SK-N-SH (cell line): ENCODE data around the gene WDFY2. TPM values are rescaled to one million over a fixed set of nuclear protein-coding genes. Genes with fewer than 3 reads are reported as not detected.

Source experiments
- CTCF ChIA-PET: fragments of 300-600, 350-600 bp; formaldehyde crosslinking; extraction: SDS; loops from one replicate; lab custom pipeline; 2021; lab: Yijun Ruan, JAX
- POLR2A ChIA-PET: fragments of 350-600 bp; sonication (Branson Sonifier 250); formaldehyde crosslinking; extraction: SDS; loops from one replicate; lab custom pipeline; 2020; ENCODE audit warnings: antibody characterized with exemption, inconsistent platforms; lab: Yijun Ruan, JAX
- DNase-seq: peaks from one replicate; pipeline ENCODE4 v3.0.0; 2012
- H2AFZ ChIP-seq: fragments of 200-600 bp; sonication (generic); 2 replicates; pipeline ENCODE4 v1.8.1; 2016; ENCODE audit warnings: antibody characterized with exemption, mild to moderate bottlenecking, low read depth
- H3F3A ChIP-seq: fragments of 200-600 bp; sonication (generic); replicated peaks from 2 replicates; pipeline ENCODE3; 2016; ENCODE audit warnings: antibody characterized with exemption, mild to moderate bottlenecking; ENCODE audit not compliant: insufficient read depth
- H3K27ac ChIP-seq, 2 experiments: fragments of 200-500 bp in 1 of 2; fragments of 200-600 bp in 1 of 2; sonication (Bioruptor generic) in 1 of 2; sonication (generic), shearing (Covaris generic) in 1 of 2; 2 replicates each; pipeline versions ENCODE4 v1.5.1 to v1.6.1; 2014 to 2016; ENCODE audit warnings: low read depth in 2 of 2, inconsistent platforms in 1 of 2, low read length in 1 of 2, mild to moderate bottlenecking in 1 of 2, mixed read lengths in 1 of 2
- H3K27me3 ChIP-seq: fragments of 200-600 bp; sonication (generic), shearing (Covaris generic); 2 replicates; pipeline ENCODE4 v1.6.1; 2016; ENCODE audit warnings: mixed run types; ENCODE audit not compliant: insufficient read depth
- H3K36me3 ChIP-seq, 2 experiments: fragments of 200-500 bp in 1 of 2; fragments of 200-600 bp in 1 of 2; sonication (Bioruptor generic) in 1 of 2; sonication (generic) in 1 of 2; replicated peaks in 1 of 2; 2 replicates each; pipeline versions ENCODE3 to v1.5.1; 2014 to 2016; ENCODE audit warnings: low read length in 1 of 2, mild to moderate bottlenecking in 1 of 2; ENCODE audit not compliant: insufficient read depth in 2 of 2, control insufficient read depth in 1 of 2
- H3K4me1 ChIP-seq, 2 experiments: fragments of 200-500 bp in 1 of 2; fragments of 200-600 bp in 1 of 2; sonication (Bioruptor generic) in 1 of 2; sonication (generic), shearing (Covaris generic) in 1 of 2; 2 replicates each; pipeline versions ENCODE4 v1.5.1 to v1.6.1; 2014 to 2016; ENCODE audit warnings: low read depth in 1 of 2, low read length in 1 of 2, mixed run types in 1 of 2; ENCODE audit not compliant: insufficient read depth in 2 of 2, control insufficient read depth in 1 of 2
- H3K4me2 ChIP-seq: fragments of 200-600 bp; sonication (generic), shearing (Covaris generic); 2 replicates; pipeline ENCODE4 v1.6.1; 2017; ENCODE audit warnings: mixed run types
- H3K4me3 ChIP-seq, 2 experiments: fragments of 200-500 bp in 1 of 2; fragments of 200-600 bp in 1 of 2; sonication (Bioruptor generic) in 1 of 2; sonication (generic), shearing (Covaris generic) in 1 of 2; 2 replicates each; pipeline versions ENCODE4 v1.5.1 to v1.8.1; 2014 to 2016; ENCODE audit warnings: low read depth in 2 of 2, inconsistent platforms in 1 of 2, low read length in 1 of 2, mild to moderate bottlenecking in 1 of 2, mixed read lengths in 1 of 2, moderate library complexity in 1 of 2
- H3K79me2 ChIP-seq: fragments of 200-600 bp; sonication (generic); 2 replicates; pipeline ENCODE4 v1.8.1; 2017; ENCODE audit warnings: mild to moderate bottlenecking; ENCODE audit not compliant: insufficient read depth
- H3K9ac ChIP-seq: fragments of 200-600 bp; sonication (generic); 2 replicates; pipeline ENCODE4 v1.6.1; 2017; ENCODE audit warnings: mixed run types
- H3K9me2 ChIP-seq: fragments of 200-600 bp; sonication (generic); 2 replicates; pipeline ENCODE4 v1.6.1; 2017; ENCODE audit warnings: mixed run types
- H3K9me3 ChIP-seq: fragments of 200-600 bp; sonication (generic); 2 replicates; pipeline ENCODE4 v1.6.1; 2017; ENCODE audit warnings: mixed run types, mild to moderate bottlenecking, moderate library complexity
- H4K20me1 ChIP-seq: fragments of 200-600 bp; sonication (generic); 2 replicates; pipeline ENCODE4 v1.6.1; 2017; ENCODE audit warnings: mild to moderate bottlenecking, mixed run types; ENCODE audit not compliant: insufficient read depth
- EP300 ChIP-seq, 2 experiments: IDR thresholded peaks; 2 replicates each; pipeline versions ENCODE4 v1.4.0 to v1.6.1; 2012; ENCODE audit warnings: borderline replicate concordance in 1 of 2, low read depth in 1 of 2, low read length in 1 of 2
- FOXJ3 ChIP-seq: sonication (generic); formaldehyde crosslinking; IDR thresholded peaks from 2 replicates; pipeline ENCODE4 v1.5.1; 2020; ENCODE audit warnings: mild to moderate bottlenecking, missing genetic modification reagents
- FOXM1 ChIP-seq: IDR thresholded peaks from 2 replicates; pipeline ENCODE4 v1.4.0; 2012; ENCODE audit warnings: low read depth, mild to moderate bottlenecking
- GATA2 ChIP-seq: sonication (generic); formaldehyde crosslinking; IDR thresholded peaks from 2 replicates; pipeline ENCODE4 v1.5.0; 2020; ENCODE audit warnings: mild to moderate bottlenecking, missing genetic modification reagents
- MXI1 ChIP-seq: IDR thresholded peaks from 2 replicates; pipeline ENCODE4 v1.6.1; 2012; ENCODE audit warnings: mild to moderate bottlenecking, low read depth, low read length, improper control_type of control experiment
- NFIC ChIP-seq: IDR thresholded peaks from 2 replicates; pipeline ENCODE4 v1.4.0; 2012; ENCODE audit warnings: borderline replicate concordance
- RAD21 ChIP-seq: IDR thresholded peaks from 2 replicates; pipeline ENCODE4 v1.6.1; 2012; ENCODE audit warnings: mild to moderate bottlenecking, low read length
- RCOR1 ChIP-seq: fragments of 150-350 bp; IDR thresholded peaks from 2 replicates; pipeline ENCODE4 v1.6.1; 2017; ENCODE audit warnings: antibody characterized with exemption, low read length
- RXRA ChIP-seq: IDR thresholded peaks from 2 replicates; pipeline ENCODE4 v1.4.0; 2012; ENCODE audit warnings: low read depth, mild to moderate bottlenecking, borderline replicate concordance
- SMC3 ChIP-seq: IDR thresholded peaks from 2 replicates; pipeline ENCODE4 v1.6.1; 2012; ENCODE audit warnings: low read depth, low read length, improper control_type of control experiment
- TAF1 ChIP-seq: IDR thresholded peaks from 2 replicates; pipeline ENCODE4 v1.6.1; 2012; ENCODE audit warnings: low read depth, mild to moderate bottlenecking, low read length, moderate library complexity, borderline replicate concordance
- TCF12 ChIP-seq: IDR thresholded peaks from 2 replicates; pipeline ENCODE4 v1.4.0; 2012
- YY1 ChIP-seq: IDR thresholded peaks from 2 replicates; pipeline ENCODE4 v1.4.0; 2012; ENCODE audit warnings: low read depth, mild to moderate bottlenecking
- WGBS: methylation state at CpG from one replicate; pipeline ENCODE4 v1.1.6; 2017; ENCODE audit warnings: low lambda C conversion rate; 5-methylcytosine and 5-hydroxymethylcytosine counted together
- polyA plus RNA-seq, 3 experiments: library from polyadenylated mRNA; depleted of rRNA; stranded (reverse); fragments of >200 nt; gene quantifications; 2 replicates each; pipeline ENCODE4 v1.2.3, GENCODE V29; 2012
- TF ChIP-seq, protein P1 (sequence below): IDR thresholded peaks from 2 replicates; pipeline ENCODE4 v1.4.0; 2012; ENCODE audit warnings: low read depth, borderline replicate concordance
- TF ChIP-seq, protein P2 (sequence below): IDR thresholded peaks from 2 replicates; pipeline ENCODE4; 2012
- TF ChIP-seq, protein P3 (sequence below): IDR thresholded peaks from 2 replicates; pipeline ENCODE4 v1.4.0; 2012; ENCODE audit warnings: low read depth

The WDFY2 gene
- polyA plus RNA-seq, 1 of the 3 experiments (the other 2 are of a cell fraction): 4.1 TPM

DNA sequence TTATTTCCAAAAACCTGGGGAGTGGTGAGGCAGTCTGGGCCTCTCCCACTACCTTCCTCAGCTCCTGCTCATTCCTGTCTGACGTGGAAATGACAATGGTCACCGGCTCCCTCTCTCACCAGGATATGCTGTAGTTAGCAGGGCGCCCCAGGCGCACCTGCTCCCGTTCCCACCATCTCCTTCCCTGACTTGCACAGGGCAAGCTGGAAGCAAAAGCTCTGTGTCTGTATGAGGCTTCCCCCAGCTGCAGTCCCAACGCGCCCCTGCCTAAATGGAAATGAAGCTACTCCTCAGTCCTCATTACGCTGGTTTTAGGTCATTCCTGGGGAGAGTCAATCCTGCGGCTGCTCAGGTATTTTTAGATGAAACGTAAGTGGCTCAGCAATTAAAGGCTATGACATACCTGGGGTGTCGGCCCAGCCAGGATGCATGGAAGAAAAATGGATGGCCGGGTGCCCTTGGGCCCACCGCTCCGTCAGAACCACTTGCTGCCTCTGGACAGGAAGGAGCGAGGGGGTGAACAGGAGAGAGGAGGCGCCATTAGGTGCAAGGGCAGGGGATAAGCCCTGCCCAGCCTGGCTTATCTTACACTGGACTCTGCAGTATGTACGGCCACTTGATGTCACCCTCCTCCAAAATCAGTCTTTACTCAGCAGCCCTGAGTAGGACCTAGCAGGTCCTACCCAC lies 187.3 kb downstream of the WDFY2 start:
- no peaks in the 10 kb centered on the region for H3K79me2 ChIP-seq
- no peak overlapping the region for H3K9ac ChIP-seq
- peaks cover under 1 to 5% of the 10 kb centered on the region in 2 experiments for H3K36me3 ChIP-seq
- ChIA-PET POLR2A (interaction anchor here (0.7 to 1.2 kb wide), 3 partner anchors 8 to 182 kb away, joined by 3 read pairs; no protein-coding TSS in a partner anchor), CTCF (interaction anchor here (1.2 to 4.0 kb wide), 4 partner anchors 9 to 26 kb away, joined by 3 to 22 read pairs (median 4); no protein-coding TSS in a partner anchor)
- H3K27ac ChIP-seq: no peak overlapping the region
- no peak overlapping the region for H2AFZ ChIP-seq
- no peak overlapping the region for H3K4me3 ChIP-seq
- no peaks in the 10 kb centered on the region for H3K9me2 ChIP-seq
- no peak for DNase-seq
- peaks cover 0 to 7% of the 10 kb centered on the region in 2 experiments; a peak in 1 of 4 replicates for H3K4me1 ChIP-seq
- WGBS: 96% methylated on average over 17 of the region's 17 CpGs
- H3K27me3 ChIP-seq: no peaks in the 10 kb centered on the region
- H4K20me1 ChIP-seq: no peaks in the 10 kb centered on the region
- no peak overlapping the region for H3K4me2 ChIP-seq
- no peaks in the 10 kb centered on the region for H3K9me3 ChIP-seq
- no peaks in the 10 kb centered on the region for H3F3A ChIP-seq
- no peak for TF ChIP-seq GATA2 (CRISPR knock-in tag)
- TF ChIP-seq YY1: no peak
- TF ChIP-seq, protein P1, sequence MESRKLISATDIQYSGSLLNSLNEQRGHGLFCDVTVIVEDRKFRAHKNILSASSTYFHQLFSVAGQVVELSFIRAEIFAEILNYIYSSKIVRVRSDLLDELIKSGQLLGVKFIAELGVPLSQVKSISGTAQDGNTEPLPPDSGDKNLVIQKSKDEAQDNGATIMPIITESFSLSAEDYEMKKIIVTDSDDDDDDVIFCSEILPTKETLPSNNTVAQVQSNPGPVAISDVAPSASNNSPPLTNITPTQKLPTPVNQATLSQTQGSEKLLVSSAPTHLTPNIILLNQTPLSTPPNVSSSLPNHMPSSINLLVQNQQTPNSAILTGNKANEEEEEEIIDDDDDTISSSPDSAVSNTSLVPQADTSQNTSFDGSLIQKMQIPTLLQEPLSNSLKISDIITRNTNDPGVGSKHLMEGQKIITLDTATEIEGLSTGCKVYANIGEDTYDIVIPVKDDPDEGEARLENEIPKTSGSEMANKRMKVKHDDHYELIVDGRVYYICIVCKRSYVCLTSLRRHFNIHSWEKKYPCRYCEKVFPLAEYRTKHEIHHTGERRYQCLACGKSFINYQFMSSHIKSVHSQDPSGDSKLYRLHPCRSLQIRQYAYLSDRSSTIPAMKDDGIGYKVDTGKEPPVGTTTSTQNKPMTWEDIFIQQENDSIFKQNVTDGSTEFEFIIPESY: no peak
- TF ChIP-seq SMC3: peak; percentile 9; the same call in 1 of the 2 replicates
- no peak for TF ChIP-seq TCF12
- TF ChIP-seq RCOR1: no peak
- TF ChIP-seq RAD21: peak; percentile 35
- TF ChIP-seq, protein P2, sequence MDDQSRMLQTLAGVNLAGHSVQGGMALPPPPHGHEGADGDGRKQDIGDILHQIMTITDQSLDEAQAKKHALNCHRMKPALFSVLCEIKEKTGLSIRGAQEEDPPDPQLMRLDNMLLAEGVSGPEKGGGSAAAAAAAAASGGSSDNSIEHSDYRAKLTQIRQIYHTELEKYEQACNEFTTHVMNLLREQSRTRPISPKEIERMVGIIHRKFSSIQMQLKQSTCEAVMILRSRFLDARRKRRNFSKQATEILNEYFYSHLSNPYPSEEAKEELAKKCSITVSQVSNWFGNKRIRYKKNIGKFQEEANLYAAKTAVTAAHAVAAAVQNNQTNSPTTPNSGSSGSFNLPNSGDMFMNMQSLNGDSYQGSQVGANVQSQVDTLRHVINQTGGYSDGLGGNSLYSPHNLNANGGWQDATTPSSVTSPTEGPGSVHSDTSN: no peak
- TF ChIP-seq EP300 (IDR thresholded peaks at IDR 0.05; ENCODE audit: borderline replicate concordance in 1 of 2, low read depth in 1 of 2, low read length in 1 of 2): no peak
- TF ChIP-seq NFIC: no peak
- no peak for TF ChIP-seq RXRA

DNA sequence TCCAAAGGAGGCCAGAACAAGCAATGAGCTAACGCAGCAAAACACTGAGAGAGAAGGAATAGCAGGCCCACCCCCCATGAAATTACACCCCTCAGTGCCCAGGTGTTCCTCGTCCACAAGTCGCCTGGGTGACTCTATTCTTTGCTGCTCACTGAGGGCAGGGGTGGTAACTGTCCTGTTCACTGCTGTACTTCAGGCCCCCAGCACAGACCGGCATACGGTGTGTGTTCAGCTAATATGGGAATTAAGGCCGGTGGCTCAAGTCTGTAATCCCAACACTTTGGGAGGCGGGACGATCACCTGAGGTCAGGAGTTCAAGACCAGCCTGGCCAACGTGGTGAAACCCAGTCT lies 187.8 kb downstream of the WDFY2 start:
- Histone ChIP-seq H2AFZ (no peak overlapping the region), H3K9me2 (no peaks in the 10 kb centered on the region), H3K4me2 (no peak overlapping the region), H3K27me3 (no peaks in the 10 kb centered on the region), H3K4me1 (peaks cover 0 to 7% of the 10 kb centered on the region in 2 experiments; a peak in 1 of 4 replicates), H3F3A (no peaks in the 10 kb centered on the region), H3K4me3 (no peak overlapping the region), H4K20me1 (no peaks in the 10 kb centered on the region), H3K36me3 (peaks cover 0 to under 1% of the 10 kb centered on the region in 2 experiments), H3K9ac (no peak overlapping the region), H3K79me2 (no peaks in the 10 kb centered on the region), H3K9me3 (no peaks in the 10 kb centered on the region), H3K27ac (no peak overlapping the region)
- DNase-seq: no peak
- 96% methylated on average over 9 of the region's 9 CpGs for WGBS
- TF ChIP-seq FOXJ3 (CRISPR knock-in tag) (no peak), EP300 (IDR thresholded peaks at IDR 0.05; ENCODE audit: borderline replicate concordance in 1 of 2, low read depth in 1 of 2, low read length in 1 of 2) (no peak), SMC3 (no peak), TAF1 (no peak), RCOR1 (no peak), FOXM1 (no peak), MXI1 (no peak), TCF12 (no peak)
- TF ChIP-seq, protein P3, sequence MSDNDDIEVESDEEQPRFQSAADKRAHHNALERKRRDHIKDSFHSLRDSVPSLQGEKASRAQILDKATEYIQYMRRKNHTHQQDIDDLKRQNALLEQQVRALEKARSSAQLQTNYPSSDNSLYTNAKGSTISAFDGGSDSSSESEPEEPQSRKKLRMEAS: no peak
- POLR2A ChIA-PET: interaction anchor here (0.8 to 1.1 kb wide), 2 partner anchors 7 to 14 kb away, joined by 3 to 4 read pairs; no protein-coding TSS in a partner anchor
- CTCF ChIA-PET: interaction anchor here (1.2 to 4.0 kb wide), 3 partner anchors 9 to 26 kb away, joined by 3 to 22 read pairs (median 4); no protein-coding TSS in a partner anchor
